ENCODE measurements around the gene CNPPD1. TPM values are rescaled to one million over a fixed set of nuclear protein-coding genes. Genes with fewer than 3 reads are reported as not detected.

The CNPPD1 gene
- total RNA-seq, 4 donors from 2014 or later, result 50.6 to 82.0 (median 66.0) TPM

DNA sequence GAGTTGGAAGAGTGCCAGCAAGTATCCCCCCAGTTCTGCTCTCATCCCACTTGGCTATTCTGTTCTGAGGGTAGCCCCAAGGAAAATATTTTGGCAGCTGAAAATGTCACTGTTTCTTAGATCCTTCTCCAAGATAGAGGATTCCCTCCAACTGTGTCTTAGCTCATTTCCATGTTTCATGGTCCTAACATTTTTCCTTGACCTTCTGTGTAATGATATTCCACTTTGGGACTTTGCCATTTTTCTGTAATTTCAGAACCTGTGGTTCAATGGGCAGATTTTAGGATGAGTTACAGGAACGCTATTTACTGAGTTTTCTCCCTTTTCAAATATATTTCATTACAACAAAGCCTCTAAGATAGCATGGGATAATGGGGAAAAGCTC is 50.8 kb downstream of the CNPPD1 start:
- 83 to 100% methylated on average over 1 of the region's 1 CpG for WGBS, 2 donors (ENCODE audit: low coverage in 1 of 2)
- no peaks in the 10 kb centered on the region for H3K36me3 ChIP-seq
- no peak for ATAC-seq
- no peak overlapping the region for H3K27ac ChIP-seq
- H3K4me1 ChIP-seq, result peaks cover 0 to 38% (median 0%) of the 10 kb centered on the region in 3 donors
- H3K9me3 ChIP-seq, result no peaks in the 10 kb centered on the region
- TF ChIP-seq, protein P1, sequence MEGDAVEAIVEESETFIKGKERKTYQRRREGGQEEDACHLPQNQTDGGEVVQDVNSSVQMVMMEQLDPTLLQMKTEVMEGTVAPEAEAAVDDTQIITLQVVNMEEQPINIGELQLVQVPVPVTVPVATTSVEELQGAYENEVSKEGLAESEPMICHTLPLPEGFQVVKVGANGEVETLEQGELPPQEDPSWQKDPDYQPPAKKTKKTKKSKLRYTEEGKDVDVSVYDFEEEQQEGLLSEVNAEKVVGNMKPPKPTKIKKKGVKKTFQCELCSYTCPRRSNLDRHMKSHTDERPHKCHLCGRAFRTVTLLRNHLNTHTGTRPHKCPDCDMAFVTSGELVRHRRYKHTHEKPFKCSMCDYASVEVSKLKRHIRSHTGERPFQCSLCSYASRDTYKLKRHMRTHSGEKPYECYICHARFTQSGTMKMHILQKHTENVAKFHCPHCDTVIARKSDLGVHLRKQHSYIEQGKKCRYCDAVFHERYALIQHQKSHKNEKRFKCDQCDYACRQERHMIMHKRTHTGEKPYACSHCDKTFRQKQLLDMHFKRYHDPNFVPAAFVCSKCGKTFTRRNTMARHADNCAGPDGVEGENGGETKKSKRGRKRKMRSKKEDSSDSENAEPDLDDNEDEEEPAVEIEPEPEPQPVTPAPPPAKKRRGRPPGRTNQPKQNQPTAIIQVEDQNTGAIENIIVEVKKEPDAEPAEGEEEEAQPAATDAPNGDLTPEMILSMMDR (IDR thresholded peaks at IDR 0.05), result no peak
- no peak for TF ChIP-seq EP300 (IDR thresholded peaks at IDR 0.05)
- TF ChIP-seq POLR2AphosphoS5 (IDR thresholded peaks at IDR 0.05), result no peak
- no peak for TF ChIP-seq POLR2A (IDR thresholded peaks at IDR 0.05)
- no peaks in the 10 kb centered on the region for H3K27me3 ChIP-seq
- H3K4me3 ChIP-seq, result no peak overlapping the region

DNA sequence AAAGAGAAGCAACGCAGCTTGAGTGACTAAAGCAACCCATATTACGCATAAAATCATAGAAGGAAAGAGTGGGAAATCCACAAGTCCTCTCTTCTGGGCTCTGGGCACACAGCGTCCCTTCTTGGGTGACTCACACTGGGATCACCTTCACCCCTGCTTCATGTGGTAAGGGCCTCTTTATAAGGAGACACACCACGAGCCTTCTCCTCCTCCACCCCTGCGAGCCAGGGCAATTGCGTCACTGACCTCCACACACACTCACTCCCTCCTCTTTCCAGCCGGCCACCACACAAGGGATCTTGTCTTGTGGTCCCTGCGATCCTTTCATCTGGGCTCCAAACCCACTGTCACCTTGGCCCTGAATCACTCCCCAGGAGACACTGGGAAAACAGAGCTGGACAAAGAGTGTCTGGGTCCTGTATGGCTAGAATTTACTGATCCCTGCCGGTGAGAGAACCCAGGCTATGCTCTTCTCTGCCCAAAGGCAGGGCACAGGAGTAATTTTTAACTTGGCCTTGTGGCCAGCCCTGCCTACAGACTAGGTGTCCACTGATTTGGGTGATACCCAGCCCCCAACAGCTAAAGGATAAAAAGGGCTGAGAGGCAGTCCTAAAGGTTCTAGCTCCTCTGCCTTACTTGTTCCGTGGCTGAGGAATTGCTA is 51.4 kb downstream of the CNPPD1 start:
- H3K4me3 ChIP-seq, result no peak overlapping the region
- H3K27me3 ChIP-seq, result no peaks in the 10 kb centered on the region
- WGBS, 2 donors (ENCODE audit: low coverage in 1 of 2), result 83 to 94% methylated on average over 7 of the region's 10 CpGs
- no peak overlapping the region for H3K27ac ChIP-seq
- TF ChIP-seq POLR2A (IDR thresholded peaks at IDR 0.05), result no peak
- no peak for TF ChIP-seq POLR2AphosphoS5 (IDR thresholded peaks at IDR 0.05)
- TF ChIP-seq, protein P1 (IDR thresholded peaks at IDR 0.05), result no peak
- TF ChIP-seq EP300 (IDR thresholded peaks at IDR 0.05), result no peak
- no peaks in the 10 kb centered on the region for H3K9me3 ChIP-seq
- ATAC-seq, result no peak
- H3K4me1 ChIP-seq, result peaks cover 0 to 34% (median 0%) of the 10 kb centered on the region in 3 donors
- no peaks in the 10 kb centered on the region for H3K36me3 ChIP-seq

DNA sequence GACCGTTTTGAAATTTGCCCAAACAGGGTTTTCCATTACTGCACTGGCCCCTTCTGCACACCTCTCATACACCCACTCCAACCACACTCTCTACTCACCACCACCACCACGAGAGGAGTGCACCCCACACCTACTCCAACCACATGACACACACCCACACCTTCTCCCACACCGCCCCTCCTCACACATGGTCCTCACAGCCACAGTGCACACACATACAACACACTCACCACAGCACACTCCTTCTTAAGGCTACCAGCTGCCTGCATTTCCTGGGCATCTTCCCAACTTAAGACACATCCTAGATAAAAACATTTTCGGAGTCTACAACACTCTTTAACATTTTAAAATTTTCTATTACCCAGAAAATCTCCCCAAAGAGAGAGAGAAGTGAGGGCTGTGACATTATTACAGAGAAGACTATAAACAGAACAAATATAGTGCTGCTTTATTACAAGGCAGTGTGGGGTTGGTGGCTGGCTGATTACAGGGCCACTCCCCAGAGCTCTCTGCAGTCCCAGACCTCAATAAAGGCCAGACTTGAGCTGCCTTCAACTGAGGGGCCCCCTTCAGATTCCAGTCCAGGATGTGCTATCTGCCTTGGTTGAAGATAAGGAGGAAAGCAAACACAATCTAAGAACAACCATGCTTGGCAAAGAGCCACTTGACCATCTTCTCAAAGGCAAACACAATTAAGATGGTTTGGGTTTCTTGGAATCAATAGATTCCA is 52.2 kb downstream of the CNPPD1 start:
- Histone ChIP-seq H3K9me3 (no peaks in the 10 kb centered on the region), H3K4me3 (no peak overlapping the region), H3K27ac (no peak overlapping the region), H3K27me3 (no peaks in the 10 kb centered on the region), H3K36me3 (no peaks in the 10 kb centered on the region), H3K4me1 (peaks cover 0 to 26% (median 0%) of the 10 kb centered on the region in 3 donors)
- no peak for ATAC-seq
- TF ChIP-seq, protein P1 (IDR thresholded peaks at IDR 0.05), result no peak
- TF ChIP-seq POLR2A (IDR thresholded peaks at IDR 0.05) (no peak), POLR2AphosphoS5 (IDR thresholded peaks at IDR 0.05) (no peak), EP300 (IDR thresholded peaks at IDR 0.05) (no peak)
- WGBS, 2 donors (ENCODE audit: low coverage in 1 of 2), result 60 to 68% methylated on average over 4 of the region's 4 CpGs

DNA sequence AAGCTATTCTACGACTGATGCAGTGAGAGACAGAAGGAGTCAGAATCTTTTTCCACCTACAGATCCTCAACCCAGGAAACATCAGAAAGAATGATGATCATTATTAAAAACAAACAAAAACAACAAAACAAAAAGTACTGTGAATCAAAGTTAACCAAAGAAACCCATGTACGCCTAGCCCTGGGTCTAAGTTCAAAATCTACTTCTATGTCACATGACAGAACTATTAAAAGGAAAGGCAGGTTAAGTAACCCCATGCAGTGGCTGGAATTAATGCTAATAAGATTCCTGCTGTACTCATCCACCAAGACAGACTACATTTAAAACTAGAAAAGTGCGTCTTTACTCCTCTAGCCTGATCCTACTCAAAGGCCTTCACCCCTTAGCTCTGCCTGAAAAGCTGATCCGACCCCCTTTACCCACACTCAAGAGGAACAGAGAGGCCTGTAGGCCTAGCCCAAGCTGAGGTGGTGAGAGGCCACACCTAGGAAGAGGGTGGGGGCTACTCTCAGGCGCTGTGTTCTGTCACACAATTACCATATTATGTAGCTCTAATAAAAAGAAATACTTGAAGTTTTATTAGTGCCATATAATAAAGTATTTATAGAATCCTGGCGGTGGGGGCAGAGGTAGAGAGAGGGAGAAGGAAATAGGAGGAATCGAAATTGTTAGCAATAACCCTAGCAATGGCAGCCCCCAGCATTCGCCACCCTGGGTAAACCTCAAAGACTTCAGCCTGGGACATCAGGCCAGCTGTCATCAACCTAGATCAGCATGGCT is 53.2 kb downstream of the CNPPD1 start:
- H3K36me3 ChIP-seq, result no peaks in the 10 kb centered on the region
- H3K27me3 ChIP-seq, result no peaks in the 10 kb centered on the region
- no peak for ATAC-seq
- TF ChIP-seq POLR2A (IDR thresholded peaks at IDR 0.05) (no peak), EP300 (IDR thresholded peaks at IDR 0.05) (no peak), POLR2AphosphoS5 (IDR thresholded peaks at IDR 0.05) (no peak)
- TF ChIP-seq, protein P1 (IDR thresholded peaks at IDR 0.05), result no peak
- H3K27ac ChIP-seq, result no peak overlapping the region
- H3K9me3 ChIP-seq, result no peaks in the 10 kb centered on the region
- peaks cover 0 to 20% (median 0%) of the 10 kb centered on the region in 3 donors for H3K4me1 ChIP-seq
- no peak overlapping the region for H3K4me3 ChIP-seq
- 91 to 97% methylated on average over 5 to 8 of the region's 8 CpGs for WGBS, 2 donors (ENCODE audit: low coverage in 1 of 2)
